ENCODE measurements around the gene PHLDA3.

The PHLDA3 gene

DNA sequence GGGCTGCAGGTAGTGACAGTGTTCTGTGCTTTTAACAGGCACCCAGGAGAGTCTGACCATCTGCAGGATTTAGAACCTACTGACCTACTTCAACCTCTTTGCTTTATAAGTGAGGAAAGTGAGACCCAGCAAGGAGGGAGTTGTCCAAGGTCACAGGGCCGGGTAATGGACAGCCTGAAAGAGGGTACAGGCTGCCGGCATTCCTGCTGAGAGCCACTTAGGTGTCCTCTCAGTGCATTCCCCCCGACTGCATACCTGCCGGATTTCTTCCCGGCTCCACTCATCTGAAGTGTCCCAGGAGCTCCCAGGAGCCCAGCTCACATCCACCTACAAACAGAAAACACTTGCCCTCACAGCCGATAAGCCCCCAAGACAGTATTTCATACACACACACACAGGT lies 13.9 kb downstream of the PHLDA3 start:
- TF ChIP-seq, protein P1, sequence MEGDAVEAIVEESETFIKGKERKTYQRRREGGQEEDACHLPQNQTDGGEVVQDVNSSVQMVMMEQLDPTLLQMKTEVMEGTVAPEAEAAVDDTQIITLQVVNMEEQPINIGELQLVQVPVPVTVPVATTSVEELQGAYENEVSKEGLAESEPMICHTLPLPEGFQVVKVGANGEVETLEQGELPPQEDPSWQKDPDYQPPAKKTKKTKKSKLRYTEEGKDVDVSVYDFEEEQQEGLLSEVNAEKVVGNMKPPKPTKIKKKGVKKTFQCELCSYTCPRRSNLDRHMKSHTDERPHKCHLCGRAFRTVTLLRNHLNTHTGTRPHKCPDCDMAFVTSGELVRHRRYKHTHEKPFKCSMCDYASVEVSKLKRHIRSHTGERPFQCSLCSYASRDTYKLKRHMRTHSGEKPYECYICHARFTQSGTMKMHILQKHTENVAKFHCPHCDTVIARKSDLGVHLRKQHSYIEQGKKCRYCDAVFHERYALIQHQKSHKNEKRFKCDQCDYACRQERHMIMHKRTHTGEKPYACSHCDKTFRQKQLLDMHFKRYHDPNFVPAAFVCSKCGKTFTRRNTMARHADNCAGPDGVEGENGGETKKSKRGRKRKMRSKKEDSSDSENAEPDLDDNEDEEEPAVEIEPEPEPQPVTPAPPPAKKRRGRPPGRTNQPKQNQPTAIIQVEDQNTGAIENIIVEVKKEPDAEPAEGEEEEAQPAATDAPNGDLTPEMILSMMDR (conservative IDR thresholded peaks at IDR 0.05; ENCODE audit: low read depth, low read length) = no peak

GRCh38 chr1:201454608-201455007 lies 14.4 kb downstream of the PHLDA3 start:
- no peak overlapping the region for H3K4me3 ChIP-seq (ENCODE audit: low read length)
- DNase-seq (ENCODE audit: low read depth) = no peak
- TF ChIP-seq, protein P1 (conservative IDR thresholded peaks at IDR 0.05; ENCODE audit: low read depth, low read length) = no peak

More for the DNA sequence above, 13.9 kb downstream of the PHLDA3 start:
- no peak overlapping the region for H3K4me3 ChIP-seq (ENCODE audit: low read length)
- no peak for DNase-seq (ENCODE audit: low read depth)

DNA sequence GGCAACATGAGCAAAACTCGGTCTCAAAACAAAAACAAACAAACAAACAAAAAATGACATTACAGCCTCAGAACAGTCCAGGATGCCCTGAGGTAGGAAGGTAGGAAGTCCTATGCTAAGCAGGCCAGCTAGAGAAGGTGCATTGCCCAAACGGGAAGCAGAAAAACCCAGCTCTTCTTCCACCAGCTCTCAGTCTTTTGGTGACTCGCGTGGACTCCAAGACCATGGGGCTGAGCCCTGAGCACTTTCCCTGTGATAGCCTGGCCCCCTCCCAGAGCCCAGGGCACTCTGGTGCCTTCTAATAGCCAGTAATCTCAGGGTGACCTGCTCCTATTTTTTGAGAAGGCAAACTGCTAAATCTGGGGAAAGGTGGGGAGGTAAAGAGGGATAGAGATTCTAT lies 16.1 kb downstream of the PHLDA3 start:
- TF ChIP-seq, protein P1 (conservative IDR thresholded peaks at IDR 0.05; ENCODE audit: low read depth, low read length) = no peak
- H3K4me3 ChIP-seq (ENCODE audit: low read length) = no peak overlapping the region
- DNase-seq (ENCODE audit: low read depth) = no peak

- no peak overlapping the region for H3K4me3 ChIP-seq (ENCODE audit: low read length)
- DNase-seq (ENCODE audit: low read depth) = no peak
- TF ChIP-seq, protein P1 (conservative IDR thresholded peaks at IDR 0.05; ENCODE audit: low read depth, low read length) = no peak
Measured at GRCh38 chr1:201450721-201451291, 18.2 kb downstream of the PHLDA3 start.

- H3K4me3 ChIP-seq (ENCODE audit: low read length) = no peak overlapping the region
- DNase-seq (ENCODE audit: low read depth) = no peak
- TF ChIP-seq, protein P1 (conservative IDR thresholded peaks at IDR 0.05; ENCODE audit: low read depth, low read length) = no peak
Measured at GRCh38 chr1:201448990-201449389, 20.0 kb downstream of the PHLDA3 start.

DNA sequence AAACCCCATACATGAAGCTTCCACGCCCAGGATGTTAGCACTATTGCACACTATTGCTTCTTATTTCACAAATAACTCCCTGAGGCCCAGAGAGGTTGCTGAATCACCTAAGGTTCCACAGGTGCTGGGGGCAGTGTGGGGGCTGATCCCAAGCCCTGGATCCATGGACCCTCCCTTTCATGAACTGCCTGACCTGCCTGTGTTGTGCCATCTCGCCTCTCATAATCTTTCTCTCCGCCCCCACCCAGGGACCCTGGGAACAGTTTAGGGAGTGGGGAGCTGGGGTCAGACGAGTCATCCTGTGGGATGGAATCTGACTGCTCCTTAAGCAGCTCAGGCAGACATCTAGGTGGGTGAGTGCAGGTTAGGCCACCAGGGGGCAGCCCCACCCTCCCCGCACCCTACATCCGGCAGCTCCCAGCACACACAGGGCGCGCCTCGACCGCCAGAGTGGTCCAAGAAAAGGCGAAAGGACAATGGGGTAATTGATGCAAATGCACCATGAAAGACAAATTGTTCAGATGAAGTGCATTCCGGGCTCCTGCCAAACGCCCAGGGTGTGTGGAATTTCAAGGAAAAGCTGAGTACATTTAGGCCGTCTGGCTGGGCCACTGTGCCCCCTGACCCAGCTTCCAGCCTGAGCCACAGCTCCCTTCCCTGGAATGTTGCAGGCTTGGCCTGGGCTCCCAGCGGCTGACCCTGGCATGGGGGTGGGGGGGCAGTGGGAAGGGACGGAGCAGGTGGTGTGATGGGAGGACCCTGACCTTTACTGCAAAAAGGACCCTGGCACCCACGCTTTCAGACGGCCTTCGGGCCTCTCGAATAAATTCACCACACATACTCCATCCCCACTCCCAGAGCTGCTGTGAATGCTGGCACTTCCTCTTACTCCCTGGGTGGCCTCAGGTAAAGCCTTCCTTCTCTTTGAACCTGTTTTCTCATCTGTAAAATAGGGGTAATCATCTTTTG lies 20.8 kb downstream of the PHLDA3 start:
- H3K4me3 ChIP-seq (ENCODE audit: low read length) = no peak overlapping the region
- TF ChIP-seq, protein P1 (conservative IDR thresholded peaks at IDR 0.05; ENCODE audit: low read depth, low read length) = peak; percentile 86
- no peak for DNase-seq (ENCODE audit: low read depth)

Data from retinal pigment epithelial cell (primary cell).